Smooth muscle cell of the pulmonary artery (primary cell): ENCODE data around the gene MAGEA9. TPM values are rescaled to one million over a fixed set of nuclear protein-coding genes. Genes with fewer than 3 reads are reported as not detected.

Experiments
- total RNA-seq: library from RNA; depleted of rRNA; stranded (reverse); fragments of >200 nt; gene quantifications from 2 replicates; pipeline ENCODE4 v1.2.3, GENCODE V29; 2014

Gene MAGEA9, protein sequence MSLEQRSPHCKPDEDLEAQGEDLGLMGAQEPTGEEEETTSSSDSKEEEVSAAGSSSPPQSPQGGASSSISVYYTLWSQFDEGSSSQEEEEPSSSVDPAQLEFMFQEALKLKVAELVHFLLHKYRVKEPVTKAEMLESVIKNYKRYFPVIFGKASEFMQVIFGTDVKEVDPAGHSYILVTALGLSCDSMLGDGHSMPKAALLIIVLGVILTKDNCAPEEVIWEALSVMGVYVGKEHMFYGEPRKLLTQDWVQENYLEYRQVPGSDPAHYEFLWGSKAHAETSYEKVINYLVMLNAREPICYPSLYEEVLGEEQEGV
- total RNA-seq, result not detected in 2 replicates

DNA sequence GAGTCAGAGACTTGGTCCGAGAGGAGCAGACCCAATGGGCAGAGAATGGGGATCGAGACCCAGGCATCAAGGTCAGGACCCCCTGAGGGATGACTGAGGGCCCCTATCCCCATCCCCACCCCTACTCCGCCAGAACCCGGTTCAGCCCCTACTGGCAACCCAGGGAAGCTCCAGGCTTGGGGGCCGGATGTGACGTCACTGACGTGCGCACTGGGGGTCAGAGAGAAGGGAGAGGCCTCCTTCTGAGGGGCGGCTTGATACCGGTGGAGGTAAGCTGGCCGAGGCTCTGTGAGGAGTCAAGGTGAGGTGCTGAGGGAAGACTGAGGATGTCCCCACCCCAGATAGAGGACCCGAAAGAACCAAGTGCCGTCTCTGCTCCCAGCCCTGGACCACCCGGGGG is at the start of gene MAGEA9:
Gene MAGEA9 (plus strand): TSS at position 204 of the 400 bp plus-strand sequence. CDS start 4,281 bp downstream, outside the sequence.

DNA sequence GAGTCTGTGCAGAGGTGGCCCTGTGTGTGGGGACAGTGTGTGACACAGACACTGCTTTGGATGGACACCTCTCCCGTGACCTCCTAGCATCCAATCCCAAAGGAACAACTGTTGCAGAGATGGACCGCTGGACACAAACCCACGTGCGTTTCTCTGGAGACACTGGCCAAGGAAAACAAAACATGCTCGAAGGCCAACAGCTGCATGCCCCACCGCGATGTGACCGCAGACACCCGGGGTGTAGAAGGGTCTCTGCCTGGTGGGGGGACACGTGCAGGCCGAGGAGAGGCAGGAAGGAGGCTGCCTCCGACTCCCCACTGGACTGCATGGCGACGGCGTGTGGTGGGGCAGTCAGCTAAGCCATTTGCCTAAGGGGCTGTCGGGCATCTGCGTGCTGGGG is 8.0 kb upstream of the MAGEA9 start, which contains the start of gene HSFX1:
Gene HSFX1 (plus strand): TSS at position 301 of the 400 bp plus-strand sequence. CDS start 614 bp downstream, outside the sequence.

Other genes starting within 250 kb of the MAGEA9 start
- gene EOLA1, start 240.9 kb upstream of the MAGEA9 start, total RNA-seq, result 13.8 and 14.3 TPM in 2 replicates
- gene HSFX3, start 232.0 kb upstream of the MAGEA9 start, total RNA-seq, result not detected in 2 replicates
- gene MAGEA9B, start 194.5 kb upstream of the MAGEA9 start, total RNA-seq, result not detected in 2 replicates
- gene HSFX2, start 186.6 kb upstream of the MAGEA9 start, total RNA-seq, result 0.72 TPM in 1 of 2 replicates, not detected in the other
- gene TMEM185A, start 150.1 kb upstream of the MAGEA9 start, total RNA-seq, result 19.6 and 22.2 TPM in 2 replicates
- not detected in 2 replicates for gene MAGEA11, start 69.9 kb upstream of the MAGEA9 start, total RNA-seq
- gene HSFX1, start 7.9 kb upstream of the MAGEA9 start, total RNA-seq, result 1.1 and 1.7 TPM in 2 replicates
- not detected in 2 replicates for gene MAGEA8, start 99.3 kb downstream of the MAGEA9 start, total RNA-seq
- gene HSFX4, start 147.6 kb downstream of the MAGEA9 start, total RNA-seq, result not detected in 2 replicates
- 19.0 and 22.9 TPM in 2 replicates for gene EOLA2, start 156.6 kb downstream of the MAGEA9 start, total RNA-seq